Caco-2 (cell line): ENCODE measurements around the gene TCIRG1. TPM values are rescaled to one million over a fixed set of nuclear protein-coding genes. Genes with fewer than 3 reads are reported as not detected.
A peak's percentile ranks its signal among the peaks of the same experiment; 100 is the strongest.
"Not testable (repeated sequence)": the region's sequence is repeated elsewhere in the genome, so short reads cannot be mapped to it uniquely, and the experiment has no call there.

Source experiments
- BruUV-seq: library from RNA; stranded (reverse); fragments of 400-500 nt; replicated peaks from 2 replicates; lab custom pipeline; 2021; lab: Mats Ljungman, UMichigan
- CTCF ChIA-PET: fragments of 300-600 bp; sonication (Branson Sonifier 250); formaldehyde crosslinking; loops from one replicate; lab custom pipeline; 2022; ENCODE audit warnings: antibody characterized with exemption; lab: Charles Lee
- POLR2A ChIA-PET: fragments of 300-600 bp; sonication (Branson Sonifier 250); formaldehyde crosslinking; loops from one replicate; lab custom pipeline; 2022; ENCODE audit warnings: antibody characterized with exemption; lab: Charles Lee
- DNase-seq, 2 experiments: peaks; one replicate each; pipeline versions ENCODE4 v3.0.0 to v3.0.0-alpha.2; 2020 to 2022
- H3K27me3 ChIP-seq: replicated peaks from 2 replicates; pipeline ENCODE4 v1.6.0; 2011; ENCODE audit warnings: low read length; ENCODE audit not compliant: control insufficient read depth, insufficient read depth
- H3K36me3 ChIP-seq: 2 replicates; pipeline ENCODE4 v1.5.1; 2011; ENCODE audit warnings: low read length; ENCODE audit not compliant: control insufficient read depth, insufficient read depth
- H3K4me1 ChIP-seq: fragments of 250-450 bp; sonication (Bioruptor Pico); 2 replicates; pipeline ENCODE4 v1.5.1; 2020; ENCODE audit warnings: mild to moderate bottlenecking
- H3K4me3 ChIP-seq: 2 replicates; pipeline ENCODE4 v1.5.1; 2011; ENCODE audit warnings: low read depth, mild to moderate bottlenecking, control low read depth, low read length
- H3K9me3 ChIP-seq: fragments of 250-450 bp; sonication (Bioruptor Pico); 2 replicates; pipeline ENCODE4 v1.5.1; 2020; ENCODE audit warnings: mild to moderate bottlenecking, moderate library complexity
- H3K27ac Mint-ChIP-seq: one replicate; pipeline ENCODE4 v1.8.0; 2022; ENCODE audit warnings: mixed read lengths; ENCODE audit not compliant: unreplicated experiment
- H3K27me3 Mint-ChIP-seq: one replicate; pipeline ENCODE4 v1.8.0; 2022; ENCODE audit warnings: mixed read lengths; ENCODE audit not compliant: insufficient read depth, unreplicated experiment
- H3K36me3 Mint-ChIP-seq: one replicate; pipeline ENCODE4 v1.8.0; 2022; ENCODE audit warnings: mild to moderate bottlenecking, mixed read lengths; ENCODE audit not compliant: insufficient read depth, unreplicated experiment
- H3K4me1 Mint-ChIP-seq: one replicate; pipeline ENCODE4 v1.8.0; 2022; ENCODE audit warnings: low read depth, mixed read lengths; ENCODE audit not compliant: unreplicated experiment
- H3K4me3 Mint-ChIP-seq: one replicate; pipeline ENCODE4 v1.8.0; 2022; ENCODE audit warnings: mild to moderate bottlenecking, moderate library complexity, mixed read lengths; ENCODE audit not compliant: unreplicated experiment
- H3K9me3 Mint-ChIP-seq: one replicate; pipeline ENCODE4 v1.8.0; 2022; ENCODE audit warnings: mixed read lengths; ENCODE audit not compliant: unreplicated experiment
- CTCF ChIP-seq, 2 experiments: fragments of 200-600 bp in 1 of 2; IDR thresholded peaks; 1 replicate in 1 of 2; 2 replicates in 1 of 2; pipeline versions ENCODE4 v1.5.1 to v1.8.0; 2011 to 2022; ENCODE audit warnings: antibody characterized with exemption in 1 of 2, control low read depth in 1 of 2, inconsistent platforms in 1 of 2, low read depth in 1 of 2, low read length in 1 of 2, mild to moderate bottlenecking in 1 of 2, moderate library complexity in 1 of 2; ENCODE audit not compliant: insufficient read depth in 1 of 2, severe bottlenecking in 1 of 2, unreplicated experiment in 1 of 2
- intact Hi-C: fragments of 100-400 bp; cut with micrococcal nuclease; formaldehyde crosslinking; loops from one replicate; pipeline ENCODE4 v1.10.0; 2022; ENCODE audit not compliant: unreplicated experiment
- total RNA-seq: library from RNA; stranded (reverse); gene quantifications from 2 replicates; pipeline ENCODE4 v1.2.3, GENCODE V29; 2022

The TCIRG1 gene
- total RNA-seq, 1 experiment from 2014 or later = 2.7 TPM

GRCh38 chr11:67993821-67994220 is 45.0 kb upstream of the TCIRG1 start:
- peak; percentile 64 to 72 for DNase-seq
- H3K36me3 Mint-ChIP-seq, H3K27me3 Mint-ChIP-seq, intact Hi-C loops, H3K27me3 ChIP-seq, POLR2A ChIA-PET, H3K36me3 ChIP-seq, H3K27ac Mint-ChIP-seq, BruUV-seq, H3K9me3 Mint-ChIP-seq, H3K4me3 ChIP-seq, H3K9me3 ChIP-seq, H3K4me1 Mint-ChIP-seq, H3K4me3 Mint-ChIP-seq, H3K4me1 ChIP-seq: not testable (repeated sequence)
- peak; percentile 65 to 66 for TF ChIP-seq CTCF (IDR thresholded peaks at IDR 0.05; ENCODE audit: insufficient read depth in 1 of 2, low read depth in 1 of 2, low read length in 1 of 2, severe bottlenecking in 1 of 2, unreplicated experiment in 1 of 2)
- CTCF ChIA-PET = interaction anchor here (1.1 to 1.2 kb wide), 2 partner anchors 14 to 38 kb away, joined by 4 to 5 read pairs; no protein-coding TSS in a partner anchor

GRCh38 chr11:67994387-67994786 is 44.4 kb upstream of the TCIRG1 start:
- H3K9me3 Mint-ChIP-seq, H3K4me3 Mint-ChIP-seq, H3K27me3 ChIP-seq, H3K4me1 ChIP-seq, POLR2A ChIA-PET, H3K36me3 ChIP-seq, DNase-seq, H3K9me3 ChIP-seq, H3K27me3 Mint-ChIP-seq, H3K4me1 Mint-ChIP-seq, BruUV-seq, intact Hi-C loops, H3K27ac Mint-ChIP-seq, H3K4me3 ChIP-seq, H3K36me3 Mint-ChIP-seq: not testable (repeated sequence)
- CTCF ChIA-PET = interaction anchor here (0.6 to 1.2 kb wide), 3 partner anchors 14 to 321 kb away, joined by 3 to 5 read pairs (median 4); no protein-coding TSS in a partner anchor

- intact Hi-C loops, H3K4me1 ChIP-seq, H3K27me3 Mint-ChIP-seq, H3K9me3 Mint-ChIP-seq, BruUV-seq, CTCF ChIA-PET, H3K36me3 ChIP-seq, H3K4me3 Mint-ChIP-seq, DNase-seq, H3K27me3 ChIP-seq, H3K9me3 ChIP-seq, POLR2A ChIA-PET, H3K36me3 Mint-ChIP-seq, H3K4me3 ChIP-seq, H3K4me1 Mint-ChIP-seq, H3K27ac Mint-ChIP-seq: not testable (repeated sequence)
Observed at GRCh38 chr11:67995129-67995528, 43.7 kb upstream of the TCIRG1 start.

- H3K9me3 ChIP-seq, H3K36me3 ChIP-seq, H3K4me3 Mint-ChIP-seq, CTCF ChIA-PET, BruUV-seq, H3K4me3 ChIP-seq, DNase-seq, intact Hi-C loops, H3K4me1 Mint-ChIP-seq, H3K4me1 ChIP-seq, POLR2A ChIA-PET, H3K27me3 Mint-ChIP-seq, H3K27me3 ChIP-seq, H3K9me3 Mint-ChIP-seq, H3K36me3 Mint-ChIP-seq, H3K27ac Mint-ChIP-seq: not testable (repeated sequence)
Observed at GRCh38 chr11:67995579-67995978, 43.2 kb upstream of the TCIRG1 start.
